ENCODE measurements around the gene RAB10. TPM values are rescaled to one million over a fixed set of nuclear protein-coding genes. Genes with fewer than 3 reads are reported as not detected.

Gene RAB10
- polyA plus RNA-seq, 1 donor from 2014 or later = 169 TPM

GRCh38 chr2:26150243-26150642 lies 116.4 kb downstream of the RAB10 start:
- no peaks in the 10 kb centered on the region for H3K9me2 ChIP-seq (ENCODE audit: insufficient read depth, low read length)
- no peak overlapping the region for H3K4me2 ChIP-seq (ENCODE audit: low read length)
- H2AFZ ChIP-seq (ENCODE audit: low read depth, low read length) = no peak overlapping the region
- no peak for TF ChIP-seq CTCF (IDR thresholded peaks at IDR 0.05; ENCODE audit: poor library complexity, severe bottlenecking)
- TF ChIP-seq MXI1 (conservative IDR thresholded peaks at IDR 0.05; ENCODE audit: poor library complexity, severe bottlenecking) = no peak
- TF ChIP-seq RAD21 (conservative IDR thresholded peaks at IDR 0.05) = no peak
- TF ChIP-seq SMC3 (conservative IDR thresholded peaks at IDR 0.05; ENCODE audit: poor library complexity) = no peak
- no peak for TF ChIP-seq EP300 (conservative IDR thresholded peaks at IDR 0.05; ENCODE audit: poor library complexity, severe bottlenecking)
- TF ChIP-seq REST (IDR thresholded peaks at IDR 0.05; ENCODE audit: borderline replicate concordance) = no peak
- no peak for TF ChIP-seq EZH2 (IDR thresholded peaks at IDR 0.05; ENCODE audit: borderline replicate concordance, insufficient read depth, low read length, poor library complexity, severe bottlenecking)
- TF ChIP-seq POLR2AphosphoS5 (IDR thresholded peaks at IDR 0.05) = no peak
- TF ChIP-seq TAF1 (IDR thresholded peaks at IDR 0.05; ENCODE audit: low read depth) = no peak
- H3K36me3 ChIP-seq (ENCODE audit: insufficient read depth, low read length) = no peaks in the 10 kb centered on the region
- no peak overlapping the region for H3K4me3 ChIP-seq (ENCODE audit: low read length)
- no peaks in the 10 kb centered on the region for H3K9me3 ChIP-seq (ENCODE audit: low read length)
- H3K27ac ChIP-seq (ENCODE audit: low read length) = no peak overlapping the region
- no peaks in the 10 kb centered on the region for H3F3A ChIP-seq (ENCODE audit: insufficient read depth, low read length, poor library complexity, severe bottlenecking)
- no peaks in the 10 kb centered on the region for H3K79me2 ChIP-seq (replicated peaks; ENCODE audit: insufficient read depth, low read length)
- no peaks in the 10 kb centered on the region for H4K20me1 ChIP-seq (ENCODE audit: insufficient read depth)
- H3K27me3 ChIP-seq (ENCODE audit: insufficient read depth, low read depth, low read length) = no peaks in the 10 kb centered on the region
- H3K9ac ChIP-seq (ENCODE audit: low read length) = no peak overlapping the region

GRCh38 chr2:26157580-26157979 lies 123.7 kb downstream of the RAB10 start:
- H3K36me3 ChIP-seq (ENCODE audit: insufficient read depth, low read length) = no peaks in the 10 kb centered on the region
- no peaks in the 10 kb centered on the region for H3K9me2 ChIP-seq (ENCODE audit: insufficient read depth, low read length)

More at GRCh38 chr2:26157580-26157979, 123.7 kb downstream of the RAB10 start:
- H3K27me3 ChIP-seq (ENCODE audit: insufficient read depth, low read depth, low read length) = no peaks in the 10 kb centered on the region
- no peak overlapping the region for H3K4me3 ChIP-seq (ENCODE audit: low read length)
- H2AFZ ChIP-seq (ENCODE audit: low read depth, low read length) = no peak overlapping the region
- H3F3A ChIP-seq (ENCODE audit: insufficient read depth, low read length, poor library complexity, severe bottlenecking) = no peaks in the 10 kb centered on the region
- H3K4me2 ChIP-seq (ENCODE audit: low read length) = no peak overlapping the region
- no peak for TF ChIP-seq POLR2AphosphoS5 (IDR thresholded peaks at IDR 0.05)
- TF ChIP-seq RAD21 (conservative IDR thresholded peaks at IDR 0.05) = no peak
- no peak for TF ChIP-seq CTCF (IDR thresholded peaks at IDR 0.05; ENCODE audit: poor library complexity, severe bottlenecking)
- TF ChIP-seq EZH2 (IDR thresholded peaks at IDR 0.05; ENCODE audit: borderline replicate concordance, insufficient read depth, low read length, poor library complexity, severe bottlenecking) = no peak
- TF ChIP-seq TAF1 (IDR thresholded peaks at IDR 0.05; ENCODE audit: low read depth) = no peak
- no peak for TF ChIP-seq EP300 (conservative IDR thresholded peaks at IDR 0.05; ENCODE audit: poor library complexity, severe bottlenecking)
- TF ChIP-seq MXI1 (conservative IDR thresholded peaks at IDR 0.05; ENCODE audit: poor library complexity, severe bottlenecking) = no peak
- TF ChIP-seq SMC3 (conservative IDR thresholded peaks at IDR 0.05; ENCODE audit: poor library complexity) = no peak
- no peak overlapping the region for H3K9ac ChIP-seq (ENCODE audit: low read length)
- no peak overlapping the region for H3K27ac ChIP-seq (ENCODE audit: low read length)
- no peaks in the 10 kb centered on the region for H3K9me3 ChIP-seq (ENCODE audit: low read length)
- H4K20me1 ChIP-seq (ENCODE audit: insufficient read depth) = no peaks in the 10 kb centered on the region
- H3K79me2 ChIP-seq (replicated peaks; ENCODE audit: insufficient read depth, low read length) = no peaks in the 10 kb centered on the region
